ENCODE measurements around the gene CAMKK2.
A peak's percentile ranks its signal among the peaks of the same experiment; 100 is the strongest.
"Not testable (repeated sequence)": the region's sequence is repeated elsewhere in the genome, so short reads cannot be mapped to it uniquely, and the experiment has no call there.

Gene CAMKK2

DNA sequence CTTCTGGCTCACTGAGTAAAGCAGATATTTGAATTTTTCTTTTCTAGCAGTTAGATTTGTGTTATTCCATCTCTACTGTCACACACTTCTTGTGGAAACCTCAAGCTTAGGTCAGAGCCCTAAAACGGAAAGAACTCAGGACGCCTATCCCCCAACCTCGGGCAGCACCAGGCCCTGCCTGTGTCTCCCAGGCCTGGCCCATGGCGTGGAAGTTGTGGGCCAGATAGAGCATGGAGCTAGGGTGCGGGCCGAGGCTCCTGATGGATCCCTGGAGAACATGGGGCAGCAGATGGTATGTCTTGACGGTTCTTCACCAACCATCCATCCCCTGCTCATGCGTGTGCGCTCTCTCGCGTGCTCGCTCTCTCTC lies 66.0 kb downstream of the CAMKK2 start:
- DNase-seq (ENCODE audit: low read depth, low spot score): no peak
- H3K27ac ChIP-seq: no peak overlapping the region

DNA sequence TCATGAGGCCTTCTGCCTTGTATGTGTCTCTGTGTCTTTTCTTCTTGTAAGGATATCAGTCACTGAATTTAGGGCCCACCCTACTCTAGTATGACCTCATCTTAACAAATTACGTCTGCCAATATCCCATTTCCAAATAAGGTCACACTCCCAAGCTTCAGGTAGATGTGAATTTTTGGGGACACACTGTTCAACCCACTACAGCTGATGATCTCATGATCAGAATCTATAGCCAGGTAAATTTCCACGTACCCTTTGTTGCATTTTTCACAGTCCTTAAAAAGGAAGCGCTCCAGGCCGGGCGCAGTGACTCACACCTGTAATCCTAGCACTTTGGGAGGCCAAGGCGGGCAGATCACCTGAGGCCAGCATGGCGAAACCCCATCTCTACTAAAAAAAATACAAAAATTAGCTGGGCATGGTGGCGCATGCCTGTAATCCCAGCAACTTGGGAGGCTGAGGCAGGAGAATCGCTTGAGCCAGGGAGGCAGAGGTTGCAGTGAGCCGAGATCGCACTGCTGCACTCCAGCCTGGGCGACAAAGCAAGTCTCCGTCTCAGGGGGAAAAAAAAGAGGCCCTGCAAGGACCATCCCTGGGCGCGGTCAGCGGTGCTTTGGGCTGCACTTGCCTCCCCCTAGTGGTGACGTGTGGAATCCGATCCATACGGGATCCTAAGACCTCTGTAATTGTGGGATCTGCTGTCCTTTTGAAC lies 66.5 kb downstream of the CAMKK2 start:
- DNase-seq (ENCODE audit: low read depth, low spot score); H3K27ac ChIP-seq: not testable (repeated sequence)

GRCh38 chr12:121228919-121229665 lies 67.4 kb downstream of the CAMKK2 start:
- H3K27ac ChIP-seq: no peak overlapping the region
- no peak for DNase-seq (ENCODE audit: low read depth, low spot score)

DNA sequence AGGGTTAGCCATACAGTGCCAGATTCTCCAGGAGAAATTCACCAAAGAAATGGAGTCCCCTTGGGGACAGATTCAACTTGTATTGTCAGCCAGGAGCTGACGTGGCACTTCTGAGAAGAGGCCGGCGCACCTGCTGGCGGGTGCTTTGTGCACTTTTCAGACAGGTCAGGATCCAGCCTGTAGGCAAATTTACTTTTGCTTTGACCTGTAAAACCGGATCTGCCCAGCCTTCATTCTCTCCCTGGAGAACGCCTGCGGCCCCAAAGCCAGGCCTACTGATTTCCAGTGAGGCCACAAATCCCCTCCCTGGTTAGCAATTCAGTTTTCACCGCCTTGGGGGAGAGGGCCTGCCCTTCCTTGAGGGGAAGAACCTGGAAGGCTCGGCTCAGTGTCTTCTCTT lies 69.2 kb downstream of the CAMKK2 start:
- peak; percentile 26 for DNase-seq (ENCODE audit: low read depth, low spot score)
- no peak overlapping the region for H3K27ac ChIP-seq

DNA sequence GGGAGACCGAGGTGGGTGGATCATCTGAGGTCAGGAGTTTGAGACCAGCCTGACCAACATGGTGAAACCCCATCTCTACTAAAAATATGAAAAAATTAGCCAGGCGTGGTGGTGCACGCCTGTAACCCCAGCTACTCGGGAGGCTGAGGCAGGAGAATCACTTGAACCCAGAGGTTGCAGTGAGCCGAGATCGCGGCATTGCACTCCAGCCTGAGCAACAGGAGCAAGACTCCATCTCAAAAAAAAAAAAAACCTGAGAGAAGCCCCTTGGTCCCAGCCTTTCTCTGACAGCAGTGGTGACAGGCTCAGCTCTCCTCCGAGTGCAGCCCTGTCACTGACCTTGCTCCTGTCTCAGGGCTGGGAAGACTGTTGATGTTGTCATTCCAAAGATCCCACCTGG lies 69.6 kb downstream of the CAMKK2 start:
- H3K27ac ChIP-seq; DNase-seq (ENCODE audit: low read depth, low spot score): not testable (repeated sequence)

GRCh38 chr12:121226399-121226798 lies 70.1 kb downstream of the CAMKK2 start:
- no peak overlapping the region for H3K27ac ChIP-seq
- DNase-seq (ENCODE audit: low read depth, low spot score): no peak

DNA sequence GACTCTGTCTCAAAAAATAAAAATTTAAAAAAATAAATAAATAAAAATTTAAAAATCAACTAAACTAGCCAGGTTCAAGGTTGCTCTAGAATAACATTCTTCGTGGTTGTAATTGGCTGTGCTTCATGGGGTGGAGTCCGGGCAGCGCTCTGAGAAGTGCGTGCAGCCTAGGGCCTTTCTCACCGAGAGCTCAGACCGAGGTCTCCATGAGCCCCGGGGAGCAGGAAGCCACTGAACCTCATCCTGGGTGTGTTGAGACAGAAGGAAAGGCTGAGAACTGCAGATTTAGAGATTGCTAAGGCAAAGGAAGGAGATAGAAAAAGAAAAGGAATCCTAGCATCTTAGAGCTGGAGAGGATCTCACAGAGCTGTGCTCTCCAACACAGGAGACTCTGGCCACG lies 71.9 kb downstream of the CAMKK2 start:
- H3K27ac ChIP-seq: no peak overlapping the region
- DNase-seq (ENCODE audit: low read depth, low spot score): no peak

- no peak overlapping the region for H3K27ac ChIP-seq
- DNase-seq (ENCODE audit: low read depth, low spot score): no peak
These were observed 72.9 kb downstream of the CAMKK2 start for GRCh38 chr12:121223292-121224285.

- DNase-seq (ENCODE audit: low read depth, low spot score): no peak
- H3K27ac ChIP-seq: no peak overlapping the region
These were observed 73.7 kb downstream of the CAMKK2 start for GRCh38 chr12:121222847-121223246.

- no peak overlapping the region for H3K27ac ChIP-seq
- no peak for DNase-seq (ENCODE audit: low read depth, low spot score)
These were observed 77.0 kb downstream of the CAMKK2 start for GRCh38 chr12:121219353-121219986.

GRCh38 chr12:121218588-121219352 lies 77.7 kb downstream of the CAMKK2 start:
- H3K27ac ChIP-seq: no peak overlapping the region
- no peak for DNase-seq (ENCODE audit: low read depth, low spot score)

- no peak for DNase-seq (ENCODE audit: low read depth, low spot score)
- H3K27ac ChIP-seq: no peak overlapping the region
These were observed 78.7 kb downstream of the CAMKK2 start for GRCh38 chr12:121217761-121218160.

DNA sequence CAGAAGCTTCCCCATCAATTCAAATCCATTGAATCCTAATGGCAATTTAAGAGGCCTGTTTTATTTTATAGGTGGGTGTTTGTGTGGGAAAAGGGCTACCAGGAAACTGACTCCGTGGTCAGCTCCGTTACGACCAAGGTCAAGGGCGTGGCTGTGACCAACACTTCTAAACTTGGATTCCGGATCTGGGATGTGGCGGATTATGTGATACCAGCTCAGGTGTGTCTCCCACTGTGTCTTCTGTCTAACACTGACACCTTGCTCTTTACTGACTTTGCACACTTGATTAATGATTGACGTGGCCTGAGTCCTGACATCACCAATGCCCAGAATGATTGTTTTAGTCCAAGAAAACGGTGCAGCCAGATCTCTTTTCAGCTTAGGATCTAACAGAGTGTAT lies 79.4 kb downstream of the CAMKK2 start:
- DNase-seq (ENCODE audit: low read depth, low spot score): no peak
- H3K27ac ChIP-seq: no peak overlapping the region

DNA sequence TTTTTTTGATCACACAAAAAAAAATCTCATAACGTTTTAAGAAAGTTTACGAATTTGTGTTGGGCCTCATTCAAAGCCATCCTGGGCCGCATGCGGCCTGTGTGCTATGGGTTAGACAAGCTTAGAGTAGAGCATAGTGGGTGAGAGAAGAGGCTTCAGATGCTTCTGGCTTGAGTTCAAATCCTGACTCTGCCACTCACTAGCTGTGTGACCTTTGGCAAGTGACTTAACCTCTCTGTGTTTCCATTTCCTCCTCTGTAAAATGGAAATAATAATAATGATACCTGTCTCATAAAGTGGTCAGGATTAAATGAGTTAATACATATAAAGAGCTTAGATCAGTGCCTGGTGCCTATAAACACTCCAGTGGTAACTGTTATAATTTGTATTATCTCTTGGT lies 80.4 kb downstream of the CAMKK2 start:
- no peak overlapping the region for H3K27ac ChIP-seq
- no peak for DNase-seq (ENCODE audit: low read depth, low spot score)

DNA sequence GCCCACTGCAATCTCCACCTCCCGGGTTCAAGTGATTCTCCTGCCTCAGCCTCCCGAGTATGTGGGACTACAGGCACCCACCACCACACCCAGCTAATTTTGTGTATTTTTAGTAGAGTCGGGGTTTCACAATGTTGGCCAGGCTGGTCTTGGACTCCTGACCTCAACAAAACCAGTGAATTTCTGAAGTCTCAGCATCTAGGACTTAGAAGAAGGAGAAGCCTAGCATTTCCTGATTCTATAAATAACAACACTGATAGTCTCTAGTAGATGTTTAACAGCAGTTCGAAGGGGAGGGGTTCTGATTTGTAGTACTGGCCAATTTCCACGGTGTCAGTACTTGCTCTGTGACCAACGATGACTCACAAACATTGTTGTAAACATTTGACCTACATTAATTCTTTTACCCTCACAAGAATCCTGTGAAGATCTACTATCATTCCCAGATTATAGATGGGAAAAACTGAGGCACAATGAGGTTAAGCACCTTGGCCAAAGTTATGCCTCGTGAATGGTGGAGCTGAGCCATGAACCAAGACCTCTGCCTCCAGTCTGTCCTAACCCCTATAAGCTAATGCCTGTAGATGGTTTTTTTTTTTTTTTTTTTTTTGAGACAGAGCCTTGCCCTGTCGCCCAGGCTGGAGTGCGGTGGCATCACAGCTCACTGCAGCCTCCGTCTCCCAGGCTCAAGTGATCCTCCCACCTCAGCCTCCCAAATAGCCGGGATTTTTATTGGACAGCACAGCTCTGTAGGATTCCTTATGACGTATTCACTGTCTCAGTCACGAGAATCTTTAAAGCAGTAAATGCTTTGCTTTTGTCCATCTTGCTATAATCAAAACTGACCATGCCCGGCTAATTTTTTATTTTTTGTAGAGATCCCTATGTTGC lies 81.4 kb downstream of the CAMKK2 start:
- peak overlapping the region; percentile 68 for H3K27ac ChIP-seq
- peak; percentile 73 for DNase-seq (ENCODE audit: low read depth, low spot score)

DNA sequence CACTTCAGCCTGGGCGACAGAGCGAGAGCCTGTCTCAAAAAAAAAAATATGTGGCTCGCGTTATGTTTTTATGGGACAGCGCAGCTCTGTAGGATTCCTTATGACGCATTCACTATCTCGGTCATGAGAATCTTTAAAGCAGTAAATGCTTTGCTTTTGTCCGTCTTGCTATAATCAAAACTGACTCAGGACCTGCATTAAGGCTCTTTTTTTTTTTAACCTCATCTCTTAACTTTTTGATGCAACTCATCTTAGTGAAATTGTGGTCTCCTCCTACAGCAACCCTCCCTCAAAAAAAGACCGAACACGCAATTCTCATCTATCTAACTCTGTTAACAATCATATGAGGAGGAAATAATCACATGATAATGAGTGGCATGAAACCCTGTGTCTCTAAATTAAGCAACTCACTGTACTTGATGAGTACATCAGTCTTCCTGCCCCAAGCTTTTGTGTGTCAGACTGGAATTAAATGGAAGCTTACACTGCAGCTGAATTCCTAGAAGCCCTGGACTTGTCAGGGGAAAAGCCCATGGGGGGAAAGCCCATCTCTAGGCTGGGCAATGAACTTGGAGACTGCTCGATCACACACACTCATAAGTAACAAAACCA lies 82.2 kb downstream of the CAMKK2 start:
- H3K27ac ChIP-seq: peak overlapping the region; percentile 68
- DNase-seq (ENCODE audit: low read depth, low spot score): peak; percentile 34

DNA sequence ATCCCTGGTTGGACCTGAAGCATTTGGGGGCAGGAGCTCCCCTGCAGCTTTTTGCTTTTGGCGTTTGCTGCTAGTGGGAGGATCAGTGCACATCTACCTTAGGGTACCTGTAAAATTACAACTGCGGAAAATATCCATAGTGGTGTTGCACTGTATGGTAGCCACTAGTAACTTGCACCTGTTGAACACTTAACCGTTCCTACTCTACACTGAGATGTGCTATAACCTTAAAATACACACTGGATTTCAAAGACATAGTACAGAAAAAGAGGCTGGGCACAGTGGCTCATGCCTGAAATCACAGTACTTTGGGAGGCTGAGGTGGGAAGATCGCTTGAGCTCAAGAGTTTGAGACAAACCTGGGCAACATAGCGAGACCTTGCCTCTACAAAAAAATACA lies 83.6 kb downstream of the CAMKK2 start:
- DNase-seq (ENCODE audit: low read depth, low spot score): no peak
- H3K27ac ChIP-seq: no peak overlapping the region
